ENCODE measurements around the gene CIB2. TPM values are rescaled to one million over a fixed set of nuclear protein-coding genes. Genes with fewer than 3 reads are reported as not detected.

Gene CIB2
- total RNA-seq, 5 donors from 2014 or later (not counting 1 experiment from before 2014, with no cell fraction given), result 0.72 to 2.8 (median 2.0) TPM

- WGBS (ENCODE audit: insufficient coverage), result 100% methylated on average over 1 of the region's 5 CpGs
- Mint-ChIP-seq H3K4me3 (peak overlapping the region; percentile 78 to 80 (median 78)), H3K27me3 (no peaks in the 10 kb centered on the region)
Measured at GRCh38 chr15:78129751-78130287, 1.4 kb downstream of the CIB2 start.

GRCh38 chr15:78129077-78129750 lies 2.0 kb downstream of the CIB2 start:
- H3K4me3 Mint-ChIP-seq, result no peak overlapping the region
- H3K4me1 Mint-ChIP-seq, result peaks cover 16 to 30% (median 23%) of the 10 kb centered on the region in 3 donors
- H3K9me3 ChIP-seq, result no peaks in the 10 kb centered on the region
- H3K27ac Mint-ChIP-seq, result peak overlapping the region; percentile 82 to 93
- CTCF ChIA-PET, result no interaction called here
- ATAC-seq (replicated peaks in 1 of 4) (peak in 1 of 4 experiments; percentile 31), DNase-seq (peak in 2 of 35 experiments; percentile 30 to 31)
- no peaks in the 10 kb centered on the region for H3K9me3 Mint-ChIP-seq
- 86% methylated on average over 5 of the region's 8 CpGs for WGBS (ENCODE audit: insufficient coverage)
- H3K36me3 Mint-ChIP-seq, result no peaks in the 10 kb centered on the region
- H3K4me1 ChIP-seq (ENCODE audit: control insufficient read depth in 1 of 2, extremely low read depth in 1 of 2, insufficient read depth in 2 of 2, low read length in 2 of 2), result peaks cover 5 to 24% of the 10 kb centered on the region in 2 experiments
- peak overlapping the region; percentile 23 for H3K27ac ChIP-seq (ENCODE audit: low read length)
- no peaks in the 10 kb centered on the region for H3K27me3 ChIP-seq (replicated peaks in 1 of 2; ENCODE audit: control insufficient read depth in 2 of 2, extremely low read depth in 1 of 2, insufficient read depth in 2 of 2, low read length in 1 of 2)
- no peak overlapping the region for H3K4me3 ChIP-seq (ENCODE audit: control insufficient read depth in 1 of 2, extremely low read depth in 1 of 2, low read length in 1 of 2)
- H3K27me3 Mint-ChIP-seq, result no peaks in the 10 kb centered on the region
- POLR2A ChIA-PET, result no interaction called here
- no peaks in the 10 kb centered on the region for H3K36me3 ChIP-seq (ENCODE audit: control insufficient read depth in 2 of 2, extremely low read depth in 1 of 2, insufficient read depth in 1 of 2, low read length in 1 of 2)

More at GRCh38 chr15:78129751-78130287, 1.4 kb downstream of the CIB2 start:
- ChIA-PET POLR2A (no interaction called here), CTCF (interaction anchor here (1.4 to 2.3 kb wide), 2 partner anchors 66 kb away, joined by 4 to 15 read pairs; no protein-coding TSS in a partner anchor)
- no peaks in the 10 kb centered on the region for H3K9me3 Mint-ChIP-seq
- Histone ChIP-seq H3K4me3 (ENCODE audit: control insufficient read depth in 1 of 2, extremely low read depth in 1 of 2, low read length in 1 of 2) (no peak overlapping the region), H3K9me3 (no peaks in the 10 kb centered on the region), H3K36me3 (ENCODE audit: control insufficient read depth in 2 of 2, extremely low read depth in 1 of 2, insufficient read depth in 1 of 2, low read length in 1 of 2) (no peaks in the 10 kb centered on the region), H3K27me3 (replicated peaks in 1 of 2; ENCODE audit: control insufficient read depth in 2 of 2, extremely low read depth in 1 of 2, insufficient read depth in 2 of 2, low read length in 1 of 2) (no peaks in the 10 kb centered on the region), H3K27ac (ENCODE audit: low read length) (peak overlapping the region; percentile 12), H3K4me1 (ENCODE audit: control insufficient read depth in 1 of 2, extremely low read depth in 1 of 2, insufficient read depth in 2 of 2, low read length in 2 of 2) (peaks cover 5 to 24% of the 10 kb centered on the region in 2 experiments)
- H3K27ac Mint-ChIP-seq, result peak overlapping the region; percentile 82 to 93
- H3K4me1 Mint-ChIP-seq, result peaks cover 16 to 30% (median 23%) of the 10 kb centered on the region in 3 donors
- peak in 2 of 35 experiments; percentile 21 to 39 for DNase-seq
- no peaks in the 10 kb centered on the region for H3K36me3 Mint-ChIP-seq
- peak in 1 of 4 experiments; percentile 25 for ATAC-seq (replicated peaks in 1 of 4)

GRCh38 chr15:78127882-78128281 lies 3.4 kb downstream of the CIB2 start:
- Mint-ChIP-seq H3K4me3 (no peak overlapping the region), H3K9me3 (no peaks in the 10 kb centered on the region), H3K36me3 (no peaks in the 10 kb centered on the region), H3K27ac (peak overlapping the region; percentile 79 to 93), H3K27me3 (no peaks in the 10 kb centered on the region), H3K4me1 (peaks cover 16 to 27% (median 19%) of the 10 kb centered on the region in 3 donors)
- WGBS (ENCODE audit: insufficient coverage), result 100% methylated on average over 1 of the region's 2 CpGs
- Histone ChIP-seq H3K27me3 (replicated peaks in 1 of 2; ENCODE audit: control insufficient read depth in 2 of 2, extremely low read depth in 1 of 2, insufficient read depth in 2 of 2, low read length in 1 of 2) (no peaks in the 10 kb centered on the region), H3K4me1 (ENCODE audit: control insufficient read depth in 1 of 2, extremely low read depth in 1 of 2, insufficient read depth in 2 of 2, low read length in 2 of 2) (peaks cover 5 to 20% of the 10 kb centered on the region in 2 experiments), H3K9me3 (no peaks in the 10 kb centered on the region), H3K4me3 (ENCODE audit: control insufficient read depth in 1 of 2, extremely low read depth in 1 of 2, low read length in 1 of 2) (no peak overlapping the region), H3K27ac (ENCODE audit: low read length) (no peak overlapping the region), H3K36me3 (ENCODE audit: control insufficient read depth in 2 of 2, extremely low read depth in 1 of 2, insufficient read depth in 1 of 2, low read length in 1 of 2) (no peaks in the 10 kb centered on the region)
- ATAC-seq (replicated peaks in 1 of 4) (no peak), DNase-seq (no peak)
- ChIA-PET POLR2A (no interaction called here), CTCF (interaction anchor here in 1 of 2 donors (0.6 kb wide), 1 partner anchor 355 kb away, joined by 3 read pairs; no protein-coding TSS in a partner anchor)

GRCh38 chr15:78125267-78125666 lies 6.0 kb downstream of the CIB2 start:
- ATAC-seq (replicated peaks in 1 of 4), result no peak
- no CpG with 5 or more reads among the region's 3 CpGs for WGBS (ENCODE audit: insufficient coverage)
- Histone ChIP-seq H3K36me3 (ENCODE audit: control insufficient read depth in 2 of 2, extremely low read depth in 1 of 2, insufficient read depth in 1 of 2, low read length in 1 of 2) (no peaks in the 10 kb centered on the region), H3K27ac (ENCODE audit: low read length) (no peak overlapping the region), H3K27me3 (replicated peaks in 1 of 2; ENCODE audit: control insufficient read depth in 2 of 2, extremely low read depth in 1 of 2, insufficient read depth in 2 of 2, low read length in 1 of 2) (no peaks in the 10 kb centered on the region), H3K4me1 (ENCODE audit: control insufficient read depth in 1 of 2, extremely low read depth in 1 of 2, insufficient read depth in 2 of 2, low read length in 2 of 2) (no peaks in the 10 kb centered on the region), H3K9me3 (no peaks in the 10 kb centered on the region), H3K4me3 (ENCODE audit: control insufficient read depth in 1 of 2, extremely low read depth in 1 of 2, low read length in 1 of 2) (no peak overlapping the region)
- ChIA-PET CTCF (interaction anchor here in 1 of 2 donors (0.8 kb wide), 1 partner anchor 159 kb away, joined by 3 read pairs; no protein-coding TSS in a partner anchor), POLR2A (no interaction called here)
- Mint-ChIP-seq H3K4me3 (no peak overlapping the region), H3K27ac (no peak overlapping the region), H3K27me3 (no peaks in the 10 kb centered on the region), H3K4me1 (peaks cover 4 to 8% (median 5%) of the 10 kb centered on the region in 3 donors), H3K36me3 (no peaks in the 10 kb centered on the region), H3K9me3 (no peaks in the 10 kb centered on the region)
- no peak for DNase-seq

GRCh38 chr15:78120523-78120922 lies 10.7 kb downstream of the CIB2 start:
- H3K27me3 Mint-ChIP-seq, result no peaks in the 10 kb centered on the region
- no peak for DNase-seq
- ChIA-PET POLR2A (interaction anchor here (0.5 to 0.6 kb wide), 2 partner anchors 51 to 358 kb away, joined by 4 to 7 read pairs; no protein-coding TSS in a partner anchor), CTCF (interaction anchor here in 1 of 2 donors (0.6 kb wide), 1 partner anchor 75 kb away, joined by 3 read pairs; no protein-coding TSS in a partner anchor)
- H3K27ac ChIP-seq (ENCODE audit: low read length), result no peak overlapping the region
- no peaks in the 10 kb centered on the region for H3K36me3 ChIP-seq (ENCODE audit: control insufficient read depth in 2 of 2, extremely low read depth in 1 of 2, insufficient read depth in 1 of 2, low read length in 1 of 2)
- no peaks in the 10 kb centered on the region for H3K9me3 ChIP-seq
- WGBS (ENCODE audit: insufficient coverage), result 100% methylated on average over 3 of the region's 5 CpGs
- H3K36me3 Mint-ChIP-seq, result no peaks in the 10 kb centered on the region
- no peaks in the 10 kb centered on the region for H3K4me1 ChIP-seq (ENCODE audit: control insufficient read depth in 1 of 2, extremely low read depth in 1 of 2, insufficient read depth in 2 of 2, low read length in 2 of 2)
- H3K4me3 ChIP-seq (ENCODE audit: control insufficient read depth in 1 of 2, extremely low read depth in 1 of 2, low read length in 1 of 2), result no peak overlapping the region
- no peaks in the 10 kb centered on the region for H3K27me3 ChIP-seq (replicated peaks in 1 of 2; ENCODE audit: control insufficient read depth in 2 of 2, extremely low read depth in 1 of 2, insufficient read depth in 2 of 2, low read length in 1 of 2)
- no peak for ATAC-seq (replicated peaks in 1 of 4)
- H3K27ac Mint-ChIP-seq, result no peak overlapping the region
- H3K4me3 Mint-ChIP-seq, result no peak overlapping the region
- no peaks in the 10 kb centered on the region for H3K9me3 Mint-ChIP-seq
- no peaks in the 10 kb centered on the region for H3K4me1 Mint-ChIP-seq

- peaks cover 0 to 6% of the 10 kb centered on the region in 2 experiments for H3K4me1 ChIP-seq (ENCODE audit: control insufficient read depth in 1 of 2, extremely low read depth in 1 of 2, insufficient read depth in 2 of 2, low read length in 2 of 2)
- DNase-seq (no peak), ATAC-seq (replicated peaks in 1 of 4) (no peak)
- peaks cover 0 to 3% of the 10 kb centered on the region in 2 experiments for H3K27me3 ChIP-seq (replicated peaks in 1 of 2; ENCODE audit: control insufficient read depth in 2 of 2, extremely low read depth in 1 of 2, insufficient read depth in 2 of 2, low read length in 1 of 2)
- ChIA-PET POLR2A (interaction anchor here in 1 of 2 donors (0.6 to 1.1 kb wide), 2 partner anchors 145 to 149 kb away, joined by 3 read pairs; no protein-coding TSS in a partner anchor), CTCF (interaction anchor here (0.5 to 5.0 kb wide), 16 partner anchors 19 to 312 kb away, joined by 3 to 40 read pairs (median 4); no protein-coding TSS in a partner anchor)
- H3K27me3 Mint-ChIP-seq, result no peaks in the 10 kb centered on the region
- WGBS (ENCODE audit: insufficient coverage), result 88% methylated on average over 2 of the region's 3 CpGs
- no peak overlapping the region for H3K4me3 ChIP-seq (ENCODE audit: control insufficient read depth in 1 of 2, extremely low read depth in 1 of 2, low read length in 1 of 2)
- no peaks in the 10 kb centered on the region for H3K36me3 ChIP-seq (ENCODE audit: control insufficient read depth in 2 of 2, extremely low read depth in 1 of 2, insufficient read depth in 1 of 2, low read length in 1 of 2)
- H3K9me3 ChIP-seq, result no peaks in the 10 kb centered on the region
- no peak overlapping the region for H3K27ac ChIP-seq (ENCODE audit: low read length)
- no peaks in the 10 kb centered on the region for H3K9me3 Mint-ChIP-seq
- no peak overlapping the region for H3K27ac Mint-ChIP-seq
- peaks cover 2 to 8% (median 7%) of the 10 kb centered on the region in 3 donors for H3K4me1 Mint-ChIP-seq
- H3K4me3 Mint-ChIP-seq, result no peak overlapping the region
- H3K36me3 Mint-ChIP-seq, result no peaks in the 10 kb centered on the region
Measured at GRCh38 chr15:78112551-78112950, 18.7 kb downstream of the CIB2 start.

Measured in T-cell (primary cell).